Measurements from ENCODE around the gene ME3. TPM values are rescaled to one million over a fixed set of nuclear protein-coding genes. Genes with fewer than 3 reads are reported as not detected.
"Not testable (repeated sequence)": the region's sequence is repeated elsewhere in the genome, so short reads cannot be mapped to it uniquely, and the experiment has no call there.

Gene ME3
- total and polyA plus RNA-seq, 2 donors (not counting 1 experiment from before 2014, with no cell fraction given): 8.8 to 50.7 TPM

DNA sequence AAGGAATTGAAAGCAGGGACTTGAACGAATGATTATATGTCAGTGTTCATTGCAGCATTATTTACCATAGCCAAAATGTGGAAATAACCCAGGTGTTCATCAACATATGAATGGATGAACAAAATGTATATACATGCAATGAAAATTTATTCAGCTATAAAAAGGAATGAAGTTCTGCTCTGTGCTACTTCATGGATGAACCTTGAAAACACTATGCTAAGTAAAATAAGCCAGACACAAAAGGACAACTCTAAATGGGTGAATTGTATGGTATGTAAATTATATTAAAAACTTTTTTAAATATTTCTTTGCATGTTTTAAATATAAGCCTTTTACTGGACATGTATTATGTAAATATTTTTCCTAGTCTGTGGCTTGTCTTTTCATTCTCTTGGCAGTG lies 107.0 kb downstream of the ME3 start:
- H2AFZ ChIP-seq (ENCODE audit: low read length): no peak overlapping the region
- TF ChIP-seq, protein P1, sequence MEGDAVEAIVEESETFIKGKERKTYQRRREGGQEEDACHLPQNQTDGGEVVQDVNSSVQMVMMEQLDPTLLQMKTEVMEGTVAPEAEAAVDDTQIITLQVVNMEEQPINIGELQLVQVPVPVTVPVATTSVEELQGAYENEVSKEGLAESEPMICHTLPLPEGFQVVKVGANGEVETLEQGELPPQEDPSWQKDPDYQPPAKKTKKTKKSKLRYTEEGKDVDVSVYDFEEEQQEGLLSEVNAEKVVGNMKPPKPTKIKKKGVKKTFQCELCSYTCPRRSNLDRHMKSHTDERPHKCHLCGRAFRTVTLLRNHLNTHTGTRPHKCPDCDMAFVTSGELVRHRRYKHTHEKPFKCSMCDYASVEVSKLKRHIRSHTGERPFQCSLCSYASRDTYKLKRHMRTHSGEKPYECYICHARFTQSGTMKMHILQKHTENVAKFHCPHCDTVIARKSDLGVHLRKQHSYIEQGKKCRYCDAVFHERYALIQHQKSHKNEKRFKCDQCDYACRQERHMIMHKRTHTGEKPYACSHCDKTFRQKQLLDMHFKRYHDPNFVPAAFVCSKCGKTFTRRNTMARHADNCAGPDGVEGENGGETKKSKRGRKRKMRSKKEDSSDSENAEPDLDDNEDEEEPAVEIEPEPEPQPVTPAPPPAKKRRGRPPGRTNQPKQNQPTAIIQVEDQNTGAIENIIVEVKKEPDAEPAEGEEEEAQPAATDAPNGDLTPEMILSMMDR (conservative IDR thresholded peaks at IDR 0.05 in 1 of 2, IDR thresholded peaks at IDR 0.05 in 1 of 2; ENCODE audit: low read depth in 1 of 2, low read length in 2 of 2): no peak
- no peak for TF ChIP-seq EZH2 (IDR thresholded peaks at IDR 0.05; ENCODE audit: low read length, missing control alignments)
- no peaks in the 10 kb centered on the region for H3K27me3 ChIP-seq (ENCODE audit: control insufficient read depth, insufficient read depth, low read length)
- H3K9ac ChIP-seq (ENCODE audit: insufficient read depth, low read length): no peak overlapping the region
- no peaks in the 10 kb centered on the region for H3K36me3 ChIP-seq (ENCODE audit: control insufficient read depth, insufficient read depth, low read length)
- no peak overlapping the region for H3K4me3 ChIP-seq (replicated peaks in 1 of 4; ENCODE audit: control extremely low read depth in 1 of 4, insufficient read depth in 1 of 4, low read depth in 3 of 4, low read length in 4 of 4)
- H3K9me3 ChIP-seq (ENCODE audit: control insufficient read depth, insufficient read depth, low read depth, low read length): no peaks in the 10 kb centered on the region
- H4K20me1 ChIP-seq (ENCODE audit: control insufficient read depth, extremely low read depth, insufficient read depth, low read length): no peaks in the 10 kb centered on the region
- H3K4me2 ChIP-seq (ENCODE audit: extremely low read depth, insufficient read depth, low read length): no peak overlapping the region
- no peaks in the 10 kb centered on the region for H3K79me2 ChIP-seq (ENCODE audit: control insufficient read depth, insufficient read depth, low read length)
- no peak for DNase-seq (ENCODE audit: low read depth in 2 of 2)
- no peak overlapping the region for H3K27ac ChIP-seq (ENCODE audit: insufficient read depth, low read length)
- no peaks in the 10 kb centered on the region for H3K4me1 ChIP-seq (ENCODE audit: control insufficient read depth, extremely low read depth, insufficient read depth, low read length)

DNA sequence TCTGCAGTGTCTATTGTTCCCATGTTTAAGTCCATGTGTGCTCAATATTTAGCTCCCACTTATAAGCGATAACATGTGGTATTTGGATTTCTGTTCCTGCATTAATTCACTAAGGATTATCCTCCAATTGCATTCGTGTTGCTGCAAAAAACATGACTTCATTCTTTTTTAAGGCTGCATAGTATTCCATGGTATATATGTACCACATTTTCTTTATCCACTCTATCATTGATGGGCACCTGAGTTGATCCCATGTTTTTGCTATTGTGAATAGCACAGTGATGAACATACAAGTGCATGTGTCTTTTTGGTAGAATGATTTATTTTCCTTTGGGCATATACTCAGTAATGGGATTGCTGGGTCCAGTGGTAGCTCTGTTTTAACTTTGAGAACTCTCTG lies 109.6 kb downstream of the ME3 start:
- not testable (repeated sequence) for DNase-seq (ENCODE audit: low read depth in 2 of 2); H3K9me3 ChIP-seq (ENCODE audit: control insufficient read depth, insufficient read depth, low read depth, low read length); H3K79me2 ChIP-seq (ENCODE audit: control insufficient read depth, insufficient read depth, low read length); H3K4me3 ChIP-seq (replicated peaks in 1 of 4; ENCODE audit: control extremely low read depth in 1 of 4, insufficient read depth in 1 of 4, low read depth in 3 of 4, low read length in 4 of 4); H3K27ac ChIP-seq (ENCODE audit: insufficient read depth, low read length); H2AFZ ChIP-seq (ENCODE audit: low read length); H3K27me3 ChIP-seq (ENCODE audit: control insufficient read depth, insufficient read depth, low read length); H3K9ac ChIP-seq (ENCODE audit: insufficient read depth, low read length); H3K36me3 ChIP-seq (ENCODE audit: control insufficient read depth, insufficient read depth, low read length); H3K4me2 ChIP-seq (ENCODE audit: extremely low read depth, insufficient read depth, low read length); H4K20me1 ChIP-seq (ENCODE audit: control insufficient read depth, extremely low read depth, insufficient read depth, low read length); H3K4me1 ChIP-seq (ENCODE audit: control insufficient read depth, extremely low read depth, insufficient read depth, low read length)

GRCh38 chr11:86559311-86559945 lies 113.0 kb downstream of the ME3 start:
- Histone ChIP-seq H3K9ac (ENCODE audit: insufficient read depth, low read length) (no peak overlapping the region), H3K79me2 (ENCODE audit: control insufficient read depth, insufficient read depth, low read length) (no peaks in the 10 kb centered on the region), H2AFZ (ENCODE audit: low read length) (no peak overlapping the region), H3K4me3 (replicated peaks in 1 of 4; ENCODE audit: control extremely low read depth in 1 of 4, insufficient read depth in 1 of 4, low read depth in 3 of 4, low read length in 4 of 4) (no peak overlapping the region), H3K27me3 (ENCODE audit: control insufficient read depth, insufficient read depth, low read length) (no peaks in the 10 kb centered on the region), H3K27ac (ENCODE audit: insufficient read depth, low read length) (peak overlapping the region; percentile 6), H4K20me1 (ENCODE audit: control insufficient read depth, extremely low read depth, insufficient read depth, low read length) (no peaks in the 10 kb centered on the region), H3K4me1 (ENCODE audit: control insufficient read depth, extremely low read depth, insufficient read depth, low read length) (peaks cover 5% of the 10 kb centered on the region), H3K36me3 (ENCODE audit: control insufficient read depth, insufficient read depth, low read length) (no peaks in the 10 kb centered on the region), H3K4me2 (ENCODE audit: extremely low read depth, insufficient read depth, low read length) (no peak overlapping the region), H3K9me3 (ENCODE audit: control insufficient read depth, insufficient read depth, low read depth, low read length) (no peaks in the 10 kb centered on the region)
- TF ChIP-seq, protein P1 (conservative IDR thresholded peaks at IDR 0.05 in 1 of 2, IDR thresholded peaks at IDR 0.05 in 1 of 2; ENCODE audit: low read depth in 1 of 2, low read length in 2 of 2): no peak
- TF ChIP-seq EZH2 (IDR thresholded peaks at IDR 0.05; ENCODE audit: low read length, missing control alignments): no peak
- peak; percentile 60 to 89 for DNase-seq (ENCODE audit: low read depth in 2 of 2)

All from fibroblast of lung (primary cell).